ENCODE measurements around the gene LDLRAD4.
A peak's percentile ranks its signal among the peaks of the same experiment; 100 is the strongest.

Gene LDLRAD4

GRCh38 chr18:13202571-13202970 lies 16.0 kb upstream of the LDLRAD4 start:
- DNase-seq (ENCODE audit: low read depth), result no peak

GRCh38 chr18:13206301-13206700 lies 12.3 kb upstream of the LDLRAD4 start:
- no peak for DNase-seq (ENCODE audit: low read depth)

- no peak for DNase-seq (ENCODE audit: low read depth)
These were observed 11.3 kb upstream of the LDLRAD4 start for GRCh38 chr18:13207294-13207693.

GRCh38 chr18:13211534-13211933 lies 7.0 kb upstream of the LDLRAD4 start:
- DNase-seq (ENCODE audit: low read depth), result no peak

GRCh38 chr18:13213036-13213795 lies 5.3 kb upstream of the LDLRAD4 start:
- DNase-seq (ENCODE audit: low read depth), result no peak

- DNase-seq (ENCODE audit: low read depth), result no peak
These were observed 4.0 kb upstream of the LDLRAD4 start for GRCh38 chr18:13214609-13215008.

- DNase-seq (ENCODE audit: low read depth), result peak; percentile 46
These were observed 2.4 kb upstream of the LDLRAD4 start for GRCh38 chr18:13216092-13216582.

GRCh38 chr18:13216711-13217465 lies 1.7 kb upstream of the LDLRAD4 start:
- peak; percentile 48 for DNase-seq (ENCODE audit: low read depth)

- peak; percentile 54 for DNase-seq (ENCODE audit: low read depth)
These were observed 1.0 kb upstream of the LDLRAD4 start for GRCh38 chr18:13217466-13217961.

- DNase-seq (ENCODE audit: low read depth), result peak; percentile 9
These were observed 591 bp upstream of the LDLRAD4 start for GRCh38 chr18:13217971-13218367.

GRCh38 chr18:13218997-13219396 lies 437 bp downstream of the LDLRAD4 start:
- no peak for DNase-seq (ENCODE audit: low read depth)

GRCh38 chr18:13219593-13220159 lies 1.1 kb downstream of the LDLRAD4 start:
- no peak for DNase-seq (ENCODE audit: low read depth)

- DNase-seq (ENCODE audit: low read depth), result no peak
These were observed 1.9 kb downstream of the LDLRAD4 start for GRCh38 chr18:13220361-13220991.

- no peak for DNase-seq (ENCODE audit: low read depth)
These were observed 3.6 kb downstream of the LDLRAD4 start for GRCh38 chr18:13221869-13222855.

- no peak for DNase-seq (ENCODE audit: low read depth)
These were observed 4.3 kb downstream of the LDLRAD4 start for GRCh38 chr18:13222856-13223281.

GRCh38 chr18:13223311-13224143 lies 5.0 kb downstream of the LDLRAD4 start:
- DNase-seq (ENCODE audit: low read depth), result no peak

GRCh38 chr18:13225261-13225660 lies 6.7 kb downstream of the LDLRAD4 start:
- no peak for DNase-seq (ENCODE audit: low read depth)

- DNase-seq (ENCODE audit: low read depth), result no peak
These were observed 8.1 kb downstream of the LDLRAD4 start for GRCh38 chr18:13226533-13227144.

GRCh38 chr18:13227910-13228309 lies 9.3 kb downstream of the LDLRAD4 start:
- no peak for DNase-seq (ENCODE audit: low read depth)

All from activated T-cell treated with anti-CD3 and anti-CD28 coated beads for 48 hours (primary cell).